ENCODE measurements around the gene CDK11B. TPM values are rescaled to one million over a fixed set of nuclear protein-coding genes. Genes with fewer than 3 reads are reported as not detected.

CDK11B gene
- total RNA-seq, 1 donor from 2014 or later, result 21.1 TPM

- TF ChIP-seq CTCF (IDR thresholded peaks at IDR 0.05), result no peak
- H3K4me3 Mint-ChIP-seq (ENCODE audit: unreplicated experiment), result no peak overlapping the region
- H3K36me3 Mint-ChIP-seq (ENCODE audit: low read depth), result peaks cover 16% of the 10 kb centered on the region
- no peaks in the 10 kb centered on the region for H3K4me1 Mint-ChIP-seq (ENCODE audit: low read depth)
- no peaks in the 10 kb centered on the region for H3K9me3 Mint-ChIP-seq (ENCODE audit: low read depth)
- DNase-seq (ENCODE audit: low spot score), result peak; percentile 73
- H3K27me3 Mint-ChIP-seq (ENCODE audit: low read depth), result no peaks in the 10 kb centered on the region
- H3K27ac Mint-ChIP-seq (ENCODE audit: unreplicated experiment), result no peak overlapping the region
Observed at GRCh38 chr1:1671365-1672119, 12.7 kb upstream of the CDK11B start.

GRCh38 chr1:1670866-1671265 lies 12.1 kb upstream of the CDK11B start:
- no peaks in the 10 kb centered on the region for H3K27me3 Mint-ChIP-seq (ENCODE audit: low read depth)
- H3K9me3 Mint-ChIP-seq (ENCODE audit: low read depth), result no peaks in the 10 kb centered on the region
- no peak for TF ChIP-seq CTCF (IDR thresholded peaks at IDR 0.05)
- no peak overlapping the region for H3K27ac Mint-ChIP-seq (ENCODE audit: unreplicated experiment)
- DNase-seq (ENCODE audit: low spot score), result peak; percentile 87
- no peaks in the 10 kb centered on the region for H3K4me1 Mint-ChIP-seq (ENCODE audit: low read depth)
- peaks cover 18% of the 10 kb centered on the region for H3K36me3 Mint-ChIP-seq (ENCODE audit: low read depth)
- H3K4me3 Mint-ChIP-seq (ENCODE audit: unreplicated experiment), result no peak overlapping the region

- TF ChIP-seq CTCF (IDR thresholded peaks at IDR 0.05), result no peak
- peak; percentile 87 for DNase-seq (ENCODE audit: low spot score)
- H3K9me3 Mint-ChIP-seq (ENCODE audit: low read depth), result no peaks in the 10 kb centered on the region
Observed at GRCh38 chr1:1669468-1670440, 10.9 kb upstream of the CDK11B start.

GRCh38 chr1:1666526-1666925 lies 7.7 kb upstream of the CDK11B start:
- H3K4me3 Mint-ChIP-seq (ENCODE audit: unreplicated experiment), result no peak overlapping the region
- H3K4me1 Mint-ChIP-seq (ENCODE audit: low read depth), result no peaks in the 10 kb centered on the region
- no peaks in the 10 kb centered on the region for H3K9me3 Mint-ChIP-seq (ENCODE audit: low read depth)
- DNase-seq (ENCODE audit: low spot score), result peak; percentile 77
- peaks cover 14% of the 10 kb centered on the region for H3K36me3 Mint-ChIP-seq (ENCODE audit: low read depth)
- TF ChIP-seq CTCF (IDR thresholded peaks at IDR 0.05), result no peak
- H3K27me3 Mint-ChIP-seq (ENCODE audit: low read depth), result no peaks in the 10 kb centered on the region
- no peak overlapping the region for H3K27ac Mint-ChIP-seq (ENCODE audit: unreplicated experiment)

More at GRCh38 chr1:1669468-1670440, 10.9 kb upstream of the CDK11B start:
- H3K27me3 Mint-ChIP-seq (ENCODE audit: low read depth), result no peaks in the 10 kb centered on the region
- peaks cover 18% of the 10 kb centered on the region for H3K36me3 Mint-ChIP-seq (ENCODE audit: low read depth)
- H3K4me1 Mint-ChIP-seq (ENCODE audit: low read depth), result no peaks in the 10 kb centered on the region
- H3K4me3 Mint-ChIP-seq (ENCODE audit: unreplicated experiment), result no peak overlapping the region
- H3K27ac Mint-ChIP-seq (ENCODE audit: unreplicated experiment), result no peak overlapping the region

- peak; percentile 87 for DNase-seq (ENCODE audit: low spot score)
- no peaks in the 10 kb centered on the region for H3K27me3 Mint-ChIP-seq (ENCODE audit: low read depth)
- no peak overlapping the region for H3K27ac Mint-ChIP-seq (ENCODE audit: unreplicated experiment)
- H3K9me3 Mint-ChIP-seq (ENCODE audit: low read depth), result no peaks in the 10 kb centered on the region
- H3K4me3 Mint-ChIP-seq (ENCODE audit: unreplicated experiment), result no peak overlapping the region
- H3K4me1 Mint-ChIP-seq (ENCODE audit: low read depth), result no peaks in the 10 kb centered on the region
- H3K36me3 Mint-ChIP-seq (ENCODE audit: low read depth), result peaks cover 10% of the 10 kb centered on the region
- TF ChIP-seq CTCF (IDR thresholded peaks at IDR 0.05), result peak; percentile 74
Observed at GRCh38 chr1:1665815-1666251, 7.0 kb upstream of the CDK11B start.

Data from chondrocyte (in vitro differentiated cells).